OCI-LY7 (cell line): ENCODE data around the gene CNOT3. TPM values are rescaled to one million over a fixed set of nuclear protein-coding genes. Genes with fewer than 3 reads are reported as not detected.

Source experiments
- BruUV-seq: library from RNA; stranded (reverse); fragments of 400-500 nt; replicated peaks from 2 replicates; lab custom pipeline; 2021; lab: Mats Ljungman, UMichigan
- CTCF ChIA-PET: fragments of 300-600 bp; sonication (Branson Sonifier 250); formaldehyde crosslinking; loops from one replicate; lab custom pipeline; 2022; ENCODE audit warnings: antibody characterized with exemption; ENCODE audit not compliant: unreplicated experiment; lab: Charles Lee
- POLR2A ChIA-PET: fragments of 300-600 bp; sonication (Branson Sonifier 250); formaldehyde crosslinking; loops from one replicate; lab custom pipeline; 2022; ENCODE audit warnings: antibody characterized with exemption; lab: Charles Lee
- DNase-seq: peaks from one replicate; pipeline ENCODE4 v3.0.0-alpha.2; 2015; ENCODE audit warnings: low spot score
- H2AFZ ChIP-seq: fragments of 200-600 bp; sonication (generic), shearing (Covaris generic); 2 replicates; pipeline ENCODE4 v1.6.1; 2014; ENCODE audit warnings: mild to moderate bottlenecking, antibody characterized with exemption, low read length, moderate library complexity
- H3K27ac ChIP-seq: fragments of 200-600 bp; sonication (generic); 2 replicates; pipeline ENCODE4 v1.5.1; 2014; ENCODE audit warnings: mixed run types, low read depth, mild to moderate bottlenecking, moderate library complexity, low read length, inconsistent platforms; ENCODE audit not compliant: poor library complexity, severe bottlenecking
- H3K36me3 ChIP-seq: fragments of 200-600 bp; sonication (generic); 2 replicates; pipeline ENCODE4 v1.6.1; 2014; ENCODE audit warnings: mild to moderate bottlenecking, antibody characterized with exemption, low read length, moderate library complexity, mixed read lengths; ENCODE audit not compliant: insufficient read depth
- H3K4me1 ChIP-seq: fragments of 200-600 bp; sonication (generic); 2 replicates; pipeline ENCODE4 v1.5.1; 2014; ENCODE audit warnings: mild to moderate bottlenecking, low read length; ENCODE audit not compliant: insufficient read depth, poor library complexity, severe bottlenecking
- H3K4me2 ChIP-seq: fragments of 200-600 bp; sonication (generic); 2 replicates; pipeline ENCODE4 v1.6.1; 2014; ENCODE audit warnings: mild to moderate bottlenecking, low read length
- H3K4me3 ChIP-seq: fragments of 200-600 bp; sonication (generic); 2 replicates; pipeline ENCODE4 v1.5.1; 2014; ENCODE audit warnings: mild to moderate bottlenecking, low read depth, low read length; ENCODE audit not compliant: poor library complexity, severe bottlenecking
- H3K79me2 ChIP-seq: fragments of 200-600 bp; sonication (generic); 2 replicates; pipeline ENCODE4 v1.6.1; 2016; ENCODE audit warnings: low read depth, mild to moderate bottlenecking, low read length, moderate library complexity, mixed read lengths; ENCODE audit not compliant: insufficient read depth
- H3K9me2 ChIP-seq: fragments of 200-600 bp; sonication (generic); 2 replicates; pipeline ENCODE4 v1.6.1; 2016; ENCODE audit warnings: mild to moderate bottlenecking, low read length, mixed read lengths; ENCODE audit not compliant: insufficient read depth
- H3K9me3 ChIP-seq: fragments of 200-600 bp; sonication (generic); 2 replicates; pipeline ENCODE4 v1.6.1; 2014; ENCODE audit warnings: mild to moderate bottlenecking, mixed run types, low read length, mixed read lengths
- H4K20me1 ChIP-seq: fragments of 200-600 bp; sonication (generic); 2 replicates; pipeline ENCODE4 v1.6.1; 2014; ENCODE audit warnings: mild to moderate bottlenecking, antibody characterized with exemption, low read length, moderate library complexity, mixed read lengths; ENCODE audit not compliant: insufficient read depth
- EZH2phosphoT487 ChIP-seq: fragments of 200-600 bp; sonication (generic); IDR thresholded peaks from 2 replicates; pipeline ENCODE4 v1.6.1; 2018; ENCODE audit warnings: low read depth, borderline replicate concordance, mild to moderate bottlenecking, mixed run types, antibody characterized with exemption, low read length, moderate library complexity, mixed read lengths
- intact Hi-C: fragments of 100-400 bp; cut with micrococcal nuclease; formaldehyde crosslinking; loops from one replicate; pipeline ENCODE4 v1.10.0; 2022; ENCODE audit not compliant: unreplicated experiment
- total RNA-seq, 2 experiments: library from RNA; depleted of rRNA in 1 of 2; stranded (reverse); fragments of >200 nt in 1 of 2; shearing (Covaris generic) in 1 of 2; gene quantifications; 2 replicates each; pipeline ENCODE4 v1.2.3, GENCODE V29; 2014 to 2022
- TF ChIP-seq, protein P1 (sequence below): fragments of 200-600 bp; sonication (generic); conservative IDR thresholded peaks from 2 replicates; pipeline ENCODE4 v1.5.1; 2014; ENCODE audit warnings: mild to moderate bottlenecking, antibody characterized with exemption, low read length, moderate library complexity, mixed read lengths

Gene CNOT3
- total RNA-seq, 2 experiments from 2014 or later, result 18.4 to 54.8 TPM

DNA sequence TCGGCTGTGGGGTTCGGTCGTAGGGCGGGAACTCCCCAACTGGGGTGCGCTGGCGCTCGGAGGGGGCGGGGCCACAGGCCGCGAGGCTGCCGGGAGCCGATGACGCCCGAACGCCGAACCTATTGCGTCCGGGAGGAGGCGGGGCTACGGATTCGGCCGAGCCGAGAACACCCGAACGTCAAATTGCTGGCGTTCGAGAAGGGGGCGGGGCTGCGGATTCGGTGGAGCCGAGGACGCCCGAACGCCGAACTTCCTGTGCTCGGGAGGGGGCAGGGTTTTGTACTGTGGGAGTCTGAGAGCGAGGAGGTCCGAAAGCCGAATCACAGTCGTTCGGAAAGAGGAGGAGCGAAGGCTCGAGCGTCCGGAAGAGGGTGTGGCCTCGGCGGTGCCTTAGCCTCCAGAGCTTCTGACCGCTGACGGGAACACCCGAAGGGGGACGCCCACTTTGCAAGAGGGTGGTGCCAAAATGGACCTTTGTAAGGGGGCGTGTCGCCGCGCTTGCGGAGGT lies 53.0 kb downstream of the CNOT3 start:
- H3K36me3 ChIP-seq, result peaks cover 25% of the 10 kb centered on the region
- ChIA-PET CTCF (no interaction called here), POLR2A (interaction anchor here (0.6 kb wide), 1 partner anchor 879 kb away, joined by 4 read pairs; no protein-coding TSS in a partner anchor)
- peak overlapping the region; percentile 82 for H3K27ac ChIP-seq
- no TSS peak for BruUV-seq
- peaks cover 25% of the 10 kb centered on the region for H3K4me1 ChIP-seq
- no peaks in the 10 kb centered on the region for H4K20me1 ChIP-seq
- TF ChIP-seq, protein P1, sequence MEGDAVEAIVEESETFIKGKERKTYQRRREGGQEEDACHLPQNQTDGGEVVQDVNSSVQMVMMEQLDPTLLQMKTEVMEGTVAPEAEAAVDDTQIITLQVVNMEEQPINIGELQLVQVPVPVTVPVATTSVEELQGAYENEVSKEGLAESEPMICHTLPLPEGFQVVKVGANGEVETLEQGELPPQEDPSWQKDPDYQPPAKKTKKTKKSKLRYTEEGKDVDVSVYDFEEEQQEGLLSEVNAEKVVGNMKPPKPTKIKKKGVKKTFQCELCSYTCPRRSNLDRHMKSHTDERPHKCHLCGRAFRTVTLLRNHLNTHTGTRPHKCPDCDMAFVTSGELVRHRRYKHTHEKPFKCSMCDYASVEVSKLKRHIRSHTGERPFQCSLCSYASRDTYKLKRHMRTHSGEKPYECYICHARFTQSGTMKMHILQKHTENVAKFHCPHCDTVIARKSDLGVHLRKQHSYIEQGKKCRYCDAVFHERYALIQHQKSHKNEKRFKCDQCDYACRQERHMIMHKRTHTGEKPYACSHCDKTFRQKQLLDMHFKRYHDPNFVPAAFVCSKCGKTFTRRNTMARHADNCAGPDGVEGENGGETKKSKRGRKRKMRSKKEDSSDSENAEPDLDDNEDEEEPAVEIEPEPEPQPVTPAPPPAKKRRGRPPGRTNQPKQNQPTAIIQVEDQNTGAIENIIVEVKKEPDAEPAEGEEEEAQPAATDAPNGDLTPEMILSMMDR, result no peak
- TF ChIP-seq EZH2phosphoT487, result no peak
- peak overlapping the region; percentile 97 for H3K4me2 ChIP-seq
- intact Hi-C loops, result loop anchor here (1.0 to 2.0 kb wide), 2 partner anchors 10 to 32 kb away; partner anchors contain the start of genes LENG1 and RPS9
- H3K4me3 ChIP-seq, result peak overlapping the region; percentile 76
- H3K79me2 ChIP-seq, result peaks cover 21% of the 10 kb centered on the region; the same call in 1 of the 2 replicates
- no peaks in the 10 kb centered on the region for H3K9me3 ChIP-seq
- DNase-seq, result peak; percentile 99
- no peaks in the 10 kb centered on the region for H3K9me2 ChIP-seq
- H2AFZ ChIP-seq, result peak overlapping the region; percentile 23

DNA sequence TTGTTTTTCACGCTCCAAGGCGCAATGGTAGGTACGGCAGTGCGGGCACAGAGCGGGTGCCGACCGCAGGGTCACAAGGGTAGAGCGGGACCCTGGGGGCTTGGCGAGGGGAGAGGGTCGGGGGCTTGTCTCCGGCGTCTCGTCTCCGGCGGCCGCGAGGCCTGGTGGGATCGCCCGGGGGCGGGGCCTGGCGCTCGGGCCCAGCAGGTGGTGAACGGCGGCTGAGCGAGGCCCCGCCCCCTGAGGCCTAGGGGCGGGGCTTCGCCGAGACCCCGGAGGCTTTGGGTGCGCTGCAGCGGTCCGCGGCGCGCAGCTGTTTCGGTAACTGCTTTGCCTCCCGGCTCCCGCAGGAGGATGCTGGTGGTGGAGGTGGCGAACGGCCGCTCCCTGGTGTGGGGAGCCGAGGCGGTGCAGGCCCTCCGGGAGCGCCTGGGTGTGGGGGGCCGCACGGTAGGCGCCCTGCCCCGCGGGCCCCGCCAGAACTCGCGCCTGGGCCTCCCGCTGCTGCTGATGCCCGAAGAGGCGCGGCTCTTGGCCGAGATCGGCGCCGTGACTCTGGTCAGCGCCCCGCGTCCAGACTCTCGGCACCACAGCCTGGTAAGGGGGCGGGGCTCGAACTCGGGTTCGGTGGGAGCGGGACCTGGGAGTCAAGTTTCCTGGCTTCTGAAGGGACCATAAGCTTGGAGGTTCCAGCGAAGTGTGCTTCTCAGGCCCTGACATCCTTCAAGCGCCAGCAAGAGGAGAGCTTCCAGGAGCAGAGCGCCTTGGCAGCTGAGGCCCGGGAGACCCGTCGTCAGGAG lies 53.6 kb downstream of the CNOT3 start, which contains the start of gene TSEN34:
Gene TSEN34, plus strand, starts transcription at position 298 of the 800 bp plus-strand sequence. Its CDS starts 57 bp downstream, at position 355.
- Histone ChIP-seq H3K36me3 (peaks cover 27% of the 10 kb centered on the region), H3K9me2 (no peaks in the 10 kb centered on the region), H2AFZ (peak within 1 kb of the TSS; percentile 23), H3K4me1 (peaks cover 25% of the 10 kb centered on the region), H3K9me3 (no peaks in the 10 kb centered on the region), H3K27ac (peak within 1 kb of the TSS; percentile 82), H3K4me2 (peak within 1 kb of the TSS; percentile 97), H3K79me2 (peaks cover 21% of the 10 kb centered on the region; the same call in 1 of the 2 replicates), H3K4me3 (peak within 1 kb of the TSS; percentile 76), H4K20me1 (no peaks in the 10 kb centered on the region)
- TF ChIP-seq, protein P1, result no peak
- TF ChIP-seq EZH2phosphoT487, result no peak
- DNase-seq, result peak; percentile 93
- CTCF ChIA-PET, result no interaction called here
- no TSS peak for BruUV-seq
- POLR2A ChIA-PET, result interaction anchor here (0.6 to 1.3 kb wide), 2 partner anchors 10 to 878 kb away, joined by 4 to 8 read pairs; partner anchors contain the start of gene RPS9
- intact Hi-C loops, result loop anchor here (1.0 to 2.0 kb wide), 2 partner anchors 9 to 32 kb away; partner anchors contain the start of genes LENG1 and RPS9
